ENCODE data around the gene RHOA. TPM values are rescaled to one million over a fixed set of nuclear protein-coding genes. Genes with fewer than 3 reads are reported as not detected.

The RHOA gene
- total and polyA plus RNA-seq, 4 donors = 367 to 580 (median 509) TPM

- Histone ChIP-seq H3K36me3 (ENCODE audit: control insufficient read depth in 1 of 2, insufficient read depth in 2 of 2, low read length in 1 of 2) (no peaks in the 10 kb centered on the region), H3K27ac (ENCODE audit: low read depth in 1 of 2, low read length in 2 of 2) (no peak overlapping the region), H3K27me3 (ENCODE audit: control insufficient read depth in 1 of 2, insufficient read depth in 2 of 2, low read length in 1 of 2) (no peaks in the 10 kb centered on the region), H3K9me3 (ENCODE audit: control insufficient read depth, low read length) (no peaks in the 10 kb centered on the region), H3K4me1 (ENCODE audit: control insufficient read depth in 1 of 2, insufficient read depth in 2 of 2, low read length in 2 of 2) (no peaks in the 10 kb centered on the region), H3K4me3 (ENCODE audit: low read length in 2 of 2) (no peak overlapping the region)
- DNase-seq = no peak
- WGBS, 2 donors = 84 to 86% methylated on average over 5 of the region's 5 CpGs
- intact Hi-C loops (cut with DNase I) = no loop called here
- no peak for ATAC-seq (ENCODE audit: low FRiP score)
Observed at GRCh38 chr3:49434731-49435130, 23.0 kb upstream of the RHOA start.

GRCh38 chr3:49428752-49429080, 16.9 kb upstream of the RHOA start:
- ATAC-seq (ENCODE audit: low FRiP score) (no peak), DNase-seq (no peak)
- H3K27me3 ChIP-seq (ENCODE audit: control insufficient read depth in 1 of 2, insufficient read depth in 2 of 2, low read length in 1 of 2) = no peaks in the 10 kb centered on the region
- no peaks in the 10 kb centered on the region for H3K4me1 ChIP-seq (ENCODE audit: control insufficient read depth in 1 of 2, insufficient read depth in 2 of 2, low read length in 2 of 2)
- no peaks in the 10 kb centered on the region for H3K9me3 ChIP-seq (ENCODE audit: control insufficient read depth, low read length)
- no peaks in the 10 kb centered on the region for H3K36me3 ChIP-seq (ENCODE audit: control insufficient read depth in 1 of 2, insufficient read depth in 2 of 2, low read length in 1 of 2)
- WGBS, 2 donors = 4% methylated on average over 9 of the region's 9 CpGs
- peak overlapping the region; percentile 70 to 75 for H3K4me3 ChIP-seq (ENCODE audit: low read length in 2 of 2)
- H3K27ac ChIP-seq (ENCODE audit: low read depth in 1 of 2, low read length in 2 of 2) = peak overlapping the region in 1 of 2 donors; percentile 69
- intact Hi-C loops (cut with DNase I) = no loop called here

GRCh38 chr3:49427586-49427985, 15.8 kb upstream of the RHOA start:
- DNase-seq (no peak), ATAC-seq (ENCODE audit: low FRiP score) (no peak)
- Histone ChIP-seq H3K36me3 (ENCODE audit: control insufficient read depth in 1 of 2, insufficient read depth in 2 of 2, low read length in 1 of 2) (no peaks in the 10 kb centered on the region), H3K9me3 (ENCODE audit: control insufficient read depth, low read length) (no peaks in the 10 kb centered on the region), H3K4me1 (ENCODE audit: control insufficient read depth in 1 of 2, insufficient read depth in 2 of 2, low read length in 2 of 2) (no peaks in the 10 kb centered on the region), H3K27me3 (ENCODE audit: control insufficient read depth in 1 of 2, insufficient read depth in 2 of 2, low read length in 1 of 2) (no peaks in the 10 kb centered on the region), H3K4me3 (ENCODE audit: low read length in 2 of 2) (no peak overlapping the region), H3K27ac (ENCODE audit: low read depth in 1 of 2, low read length in 2 of 2) (no peak overlapping the region)
- intact Hi-C loops (cut with DNase I) = no loop called here
- 92 to 93% methylated on average over 2 of the region's 2 CpGs for WGBS, 2 donors

DNA sequence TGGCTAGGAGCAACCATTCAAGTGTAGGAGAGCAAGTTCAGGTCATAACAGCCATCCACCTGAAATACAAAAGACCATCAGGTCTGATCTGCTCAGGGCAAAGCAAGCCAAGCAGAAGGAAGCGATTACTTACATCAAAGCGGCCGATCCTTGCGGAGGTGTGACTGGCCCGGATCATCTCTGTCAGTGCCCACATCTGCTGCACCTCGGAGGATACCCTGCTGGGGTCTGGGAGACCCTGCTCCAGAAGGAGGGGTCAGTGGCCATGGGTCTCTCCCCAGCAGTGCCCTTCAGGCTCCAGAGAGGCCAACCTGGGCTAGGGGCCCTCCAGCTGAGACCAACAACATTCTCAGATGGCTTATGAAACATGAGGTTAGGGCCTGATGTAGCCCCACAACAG, 13.0 kb upstream of the RHOA start:
- ATAC-seq (ENCODE audit: low FRiP score) = no peak
- WGBS, 2 donors = 92 to 94% methylated on average over 6 of the region's 6 CpGs
- intact Hi-C loops (cut with DNase I) = no loop called here

DNA sequence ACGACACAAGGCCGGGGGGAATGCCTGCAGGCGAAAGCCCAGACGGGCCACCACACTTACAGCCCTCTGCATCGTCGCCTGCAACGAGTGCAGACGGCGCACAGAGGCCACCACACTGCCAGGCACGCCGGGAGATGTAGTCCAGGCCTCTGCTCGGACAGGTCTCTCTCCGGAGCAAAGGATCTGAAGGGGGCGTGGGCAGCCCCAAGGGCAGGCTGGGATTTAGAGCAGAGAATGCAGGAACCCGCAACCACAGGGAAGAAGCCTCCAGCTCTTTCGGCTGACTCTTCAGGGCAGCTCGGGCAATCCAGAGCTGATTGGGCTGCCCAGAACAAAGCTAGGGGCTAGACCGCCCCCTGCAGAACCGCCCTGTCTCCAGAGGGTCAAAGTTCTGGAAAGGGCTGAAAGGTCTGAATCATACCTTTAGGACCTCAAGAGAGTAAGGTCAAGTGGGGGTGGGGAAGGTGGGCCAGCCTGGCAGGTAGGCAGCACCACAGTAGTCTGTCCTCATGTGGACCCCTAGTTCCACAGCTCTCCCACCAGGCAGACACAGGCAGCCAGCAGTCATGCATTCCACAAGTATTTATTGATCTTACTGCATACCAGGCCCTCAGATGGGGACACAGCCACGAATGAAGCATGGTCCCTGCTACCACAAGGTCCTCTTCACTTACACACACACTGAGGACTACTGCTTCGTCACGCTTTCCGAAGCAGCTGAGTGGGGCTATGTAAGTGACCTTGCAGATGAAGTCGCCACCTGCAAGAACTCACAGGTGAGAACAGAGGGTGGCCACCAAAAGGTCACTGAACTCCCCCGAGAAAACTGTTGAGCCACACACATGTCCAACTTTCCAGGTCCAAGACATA, 10.8 kb upstream of the RHOA start, which contains the start of gene AMT:
AMT (minus strand) TSS at position 95 of the 870 bp plus-strand sequence; CDS start at position 72, 23 bp downstream.
- peak within 1 kb of the TSS in 1 of 2 donors; percentile 12 for H3K4me3 ChIP-seq (ENCODE audit: low read length in 2 of 2)
- DNase-seq = peak; percentile 69 to 81
- ATAC-seq (ENCODE audit: low FRiP score) = peak; percentile 42
- no peaks in the 10 kb centered on the region for H3K9me3 ChIP-seq (ENCODE audit: control insufficient read depth, low read length)
- WGBS, 2 donors = 25 to 28% methylated on average over 25 of the region's 25 CpGs
- no peaks in the 10 kb centered on the region for H3K27me3 ChIP-seq (ENCODE audit: control insufficient read depth in 1 of 2, insufficient read depth in 2 of 2, low read length in 1 of 2)
- no peaks in the 10 kb centered on the region for H3K36me3 ChIP-seq (ENCODE audit: control insufficient read depth in 1 of 2, insufficient read depth in 2 of 2, low read length in 1 of 2)
- H3K27ac ChIP-seq (ENCODE audit: low read depth in 1 of 2, low read length in 2 of 2) = peak within 1 kb of the TSS in 1 of 2 donors; percentile 28
- intact Hi-C loops (cut with DNase I) = no loop called here
- H3K4me1 ChIP-seq (ENCODE audit: control insufficient read depth in 1 of 2, insufficient read depth in 2 of 2, low read length in 2 of 2) = no peaks in the 10 kb centered on the region

More for the DNA sequence above, 13.0 kb upstream of the RHOA start:
- no peaks in the 10 kb centered on the region for H3K9me3 ChIP-seq (ENCODE audit: control insufficient read depth, low read length)
- H3K27ac ChIP-seq (ENCODE audit: low read depth in 1 of 2, low read length in 2 of 2) = no peak overlapping the region
- DNase-seq = no peak
- no peak overlapping the region for H3K4me3 ChIP-seq (ENCODE audit: low read length in 2 of 2)
- no peaks in the 10 kb centered on the region for H3K36me3 ChIP-seq (ENCODE audit: control insufficient read depth in 1 of 2, insufficient read depth in 2 of 2, low read length in 1 of 2)
- no peaks in the 10 kb centered on the region for H3K27me3 ChIP-seq (ENCODE audit: control insufficient read depth in 1 of 2, insufficient read depth in 2 of 2, low read length in 1 of 2)
- no peaks in the 10 kb centered on the region for H3K4me1 ChIP-seq (ENCODE audit: control insufficient read depth in 1 of 2, insufficient read depth in 2 of 2, low read length in 2 of 2)

- H3K4me3 ChIP-seq (ENCODE audit: low read length in 2 of 2) = peak overlapping the region in 1 of 2 donors; percentile 12
- H3K4me1 ChIP-seq (ENCODE audit: control insufficient read depth in 1 of 2, insufficient read depth in 2 of 2, low read length in 2 of 2) = no peaks in the 10 kb centered on the region
- ATAC-seq (ENCODE audit: low FRiP score) (peak; percentile 3), DNase-seq (peak in 1 of 2 donors; percentile 50)
- intact Hi-C loops (cut with DNase I) = no loop called here
- H3K36me3 ChIP-seq (ENCODE audit: control insufficient read depth in 1 of 2, insufficient read depth in 2 of 2, low read length in 1 of 2) = peaks cover 0 to 2% of the 10 kb centered on the region in 2 donors
- H3K27me3 ChIP-seq (ENCODE audit: control insufficient read depth in 1 of 2, insufficient read depth in 2 of 2, low read length in 1 of 2) = no peaks in the 10 kb centered on the region
- peak overlapping the region in 1 of 2 donors; percentile 28 for H3K27ac ChIP-seq (ENCODE audit: low read depth in 1 of 2, low read length in 2 of 2)
- 23 to 42% methylated on average over 14 of the region's 14 CpGs for WGBS, 2 donors
- no peaks in the 10 kb centered on the region for H3K9me3 ChIP-seq (ENCODE audit: control insufficient read depth, low read length)
Observed at GRCh38 chr3:49421890-49422378, 10.2 kb upstream of the RHOA start.

- Histone ChIP-seq H3K27ac (ENCODE audit: low read depth in 1 of 2, low read length in 2 of 2) (no peak overlapping the region), H3K9me3 (ENCODE audit: control insufficient read depth, low read length) (no peaks in the 10 kb centered on the region), H3K36me3 (ENCODE audit: control insufficient read depth in 1 of 2, insufficient read depth in 2 of 2, low read length in 1 of 2) (peaks cover 0 to 5% of the 10 kb centered on the region in 2 donors), H3K27me3 (ENCODE audit: control insufficient read depth in 1 of 2, insufficient read depth in 2 of 2, low read length in 1 of 2) (no peaks in the 10 kb centered on the region), H3K4me3 (ENCODE audit: low read length in 2 of 2) (no peak overlapping the region), H3K4me1 (ENCODE audit: control insufficient read depth in 1 of 2, insufficient read depth in 2 of 2, low read length in 2 of 2) (no peaks in the 10 kb centered on the region)
- intact Hi-C loops (cut with DNase I) = no loop called here
- DNase-seq (no peak), ATAC-seq (ENCODE audit: low FRiP score) (no peak)
- WGBS, 2 donors = 80 to 87% methylated on average over 13 of the region's 13 CpGs
Observed at GRCh38 chr3:49417516-49418120, 5.8 kb upstream of the RHOA start.

DNA sequence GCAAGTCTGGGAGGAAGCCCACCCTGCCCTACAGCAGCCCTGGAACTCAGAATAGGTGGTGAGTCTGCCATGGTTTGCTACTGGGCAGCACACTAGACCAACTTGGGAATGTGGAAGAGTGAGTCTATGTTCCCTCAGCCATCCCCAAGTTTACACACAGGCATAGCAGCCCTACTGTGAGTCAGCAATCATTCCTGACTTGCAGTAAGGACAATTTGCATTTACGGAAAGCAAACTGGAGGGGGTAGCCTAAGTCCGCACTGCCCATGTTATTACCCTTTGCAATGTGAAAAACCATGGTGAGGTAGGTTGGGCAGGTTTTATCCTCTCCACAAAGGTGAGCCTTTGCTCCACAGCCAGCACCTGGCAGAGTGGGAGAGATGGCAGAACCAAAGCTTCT, 5.1 kb upstream of the RHOA start:
- intact Hi-C loops (cut with DNase I) = no loop called here
- Histone ChIP-seq H3K27ac (ENCODE audit: low read depth in 1 of 2, low read length in 2 of 2) (no peak overlapping the region), H3K27me3 (ENCODE audit: control insufficient read depth in 1 of 2, insufficient read depth in 2 of 2, low read length in 1 of 2) (no peaks in the 10 kb centered on the region), H3K4me1 (ENCODE audit: control insufficient read depth in 1 of 2, insufficient read depth in 2 of 2, low read length in 2 of 2) (no peaks in the 10 kb centered on the region), H3K9me3 (ENCODE audit: control insufficient read depth, low read length) (no peaks in the 10 kb centered on the region), H3K36me3 (ENCODE audit: control insufficient read depth in 1 of 2, insufficient read depth in 2 of 2, low read length in 1 of 2) (peaks cover 0 to 5% of the 10 kb centered on the region in 2 donors), H3K4me3 (ENCODE audit: low read length in 2 of 2) (no peak overlapping the region)
- ATAC-seq (ENCODE audit: low FRiP score) (no peak), DNase-seq (no peak)
- WGBS, 2 donors = 84 to 98% methylated on average over 2 of the region's 2 CpGs
